DND-41 (cell line): ENCODE results near the gene PTCRA.

Source experiments
- EZH2 ChIP-seq: IDR thresholded peaks from 3 replicates; pipeline ENCODE4 v1.6.1; 2012; ENCODE audit warnings: borderline replicate concordance, low read depth, mild to moderate bottlenecking, moderate library complexity, low read length, inconsistent platforms; ENCODE audit not compliant: severe bottlenecking
- TF ChIP-seq, protein P1 (sequence below): IDR thresholded peaks from 2 replicates; pipeline ENCODE4 v1.5.1; 2012; ENCODE audit warnings: borderline replicate concordance, low read length, moderate library complexity, mild to moderate bottlenecking; ENCODE audit not compliant: poor library complexity, severe bottlenecking; ENCODE audit errors: extremely low read depth

DNA sequence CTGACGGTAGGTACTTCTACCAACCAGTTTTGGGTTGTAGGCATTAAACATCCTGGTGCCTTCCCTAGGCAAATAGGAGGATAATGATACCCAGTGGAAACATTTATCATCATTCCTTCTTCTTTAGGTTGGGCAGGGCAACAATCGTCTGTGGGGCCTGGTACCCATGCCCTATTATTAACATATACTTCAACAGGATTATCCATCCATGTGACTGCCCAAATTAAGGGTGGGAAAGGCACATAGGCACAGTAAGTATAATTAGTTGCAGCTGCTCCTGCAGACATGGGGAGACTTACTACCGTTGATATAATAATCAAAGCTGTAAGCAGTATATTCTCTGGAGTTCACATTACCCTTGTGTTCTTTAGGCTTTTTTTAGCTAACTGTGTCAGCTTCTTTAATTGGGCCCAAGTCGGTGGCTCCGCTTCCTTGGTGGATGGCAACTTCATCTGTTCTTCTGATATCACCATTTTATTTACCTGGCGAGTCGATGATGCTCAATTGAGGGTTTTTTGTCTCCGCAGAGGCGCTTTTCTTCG is 19.6 kb upstream of the PTCRA start:
- TF ChIP-seq, protein P1, sequence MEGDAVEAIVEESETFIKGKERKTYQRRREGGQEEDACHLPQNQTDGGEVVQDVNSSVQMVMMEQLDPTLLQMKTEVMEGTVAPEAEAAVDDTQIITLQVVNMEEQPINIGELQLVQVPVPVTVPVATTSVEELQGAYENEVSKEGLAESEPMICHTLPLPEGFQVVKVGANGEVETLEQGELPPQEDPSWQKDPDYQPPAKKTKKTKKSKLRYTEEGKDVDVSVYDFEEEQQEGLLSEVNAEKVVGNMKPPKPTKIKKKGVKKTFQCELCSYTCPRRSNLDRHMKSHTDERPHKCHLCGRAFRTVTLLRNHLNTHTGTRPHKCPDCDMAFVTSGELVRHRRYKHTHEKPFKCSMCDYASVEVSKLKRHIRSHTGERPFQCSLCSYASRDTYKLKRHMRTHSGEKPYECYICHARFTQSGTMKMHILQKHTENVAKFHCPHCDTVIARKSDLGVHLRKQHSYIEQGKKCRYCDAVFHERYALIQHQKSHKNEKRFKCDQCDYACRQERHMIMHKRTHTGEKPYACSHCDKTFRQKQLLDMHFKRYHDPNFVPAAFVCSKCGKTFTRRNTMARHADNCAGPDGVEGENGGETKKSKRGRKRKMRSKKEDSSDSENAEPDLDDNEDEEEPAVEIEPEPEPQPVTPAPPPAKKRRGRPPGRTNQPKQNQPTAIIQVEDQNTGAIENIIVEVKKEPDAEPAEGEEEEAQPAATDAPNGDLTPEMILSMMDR, result no peak
- no peak for TF ChIP-seq EZH2
